Activated CD4-positive, alpha-beta T cell treated with anti-CD3 and anti-CD28 coated beads, Interleukin-2, Interleukin-6, amounts not matched to agents 100 ng/mL and 50 ng/mL, durations not matched to agents 16 hours and 8 hours (primary cell): ENCODE data around the gene FDXACB1.

Source experiments
- DNase-seq: peaks from one replicate; pipeline ENCODE4 v3.0.0-alpha.2; 2020

FDXACB1 gene

DNA sequence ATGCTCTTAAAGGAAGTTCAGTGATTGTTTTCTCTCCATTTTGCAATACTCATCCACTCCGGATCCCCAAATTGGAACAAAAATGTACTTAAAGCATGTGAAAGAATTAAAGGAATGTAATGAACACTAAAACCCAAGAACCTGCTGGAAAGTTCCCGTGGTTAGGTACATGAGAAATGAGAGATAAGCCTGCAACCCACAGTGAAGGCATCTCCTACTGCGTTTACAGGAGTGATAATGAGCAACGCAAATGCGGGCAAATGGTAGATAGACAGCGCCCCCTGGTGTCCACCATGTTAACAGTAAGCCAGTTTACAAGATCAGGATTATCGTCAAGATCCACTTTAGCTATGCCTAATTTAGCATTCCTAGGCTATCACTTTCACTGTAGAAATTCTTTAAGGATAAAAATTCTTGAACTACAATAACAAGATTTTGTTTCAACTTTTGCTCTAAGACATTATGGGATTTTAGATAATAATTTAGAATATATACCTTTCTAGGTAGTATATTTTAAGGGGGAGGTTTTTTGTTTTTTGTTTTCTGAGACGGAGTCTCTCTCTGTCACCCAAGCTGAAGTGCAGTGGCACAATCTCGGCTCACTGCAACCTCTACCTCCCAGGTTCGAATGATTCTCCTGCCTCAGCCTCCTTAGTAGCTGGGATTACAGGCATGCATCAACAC lies 37.5 kb downstream of the FDXACB1 start:
- DNase-seq: peak; percentile 87

DNA sequence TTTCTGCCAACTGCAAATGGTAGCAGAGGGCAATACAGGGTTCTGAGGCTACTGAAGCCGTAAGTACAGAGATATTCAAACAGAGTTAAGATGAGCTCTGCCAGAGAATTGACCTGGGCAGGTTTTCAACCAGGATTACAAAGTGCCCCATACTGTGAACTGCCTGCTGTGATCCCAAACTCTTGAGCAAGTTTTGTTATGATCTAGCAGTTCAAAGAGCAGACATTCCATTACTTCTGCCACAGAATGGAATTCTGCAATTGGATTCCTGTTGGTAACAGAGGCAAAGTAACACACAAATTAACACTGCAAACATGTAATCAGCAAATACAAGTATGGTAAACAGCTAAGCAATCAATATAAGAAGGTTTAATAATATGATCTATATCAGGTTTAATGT lies 38.8 kb downstream of the FDXACB1 start:
- DNase-seq: no peak

DNA sequence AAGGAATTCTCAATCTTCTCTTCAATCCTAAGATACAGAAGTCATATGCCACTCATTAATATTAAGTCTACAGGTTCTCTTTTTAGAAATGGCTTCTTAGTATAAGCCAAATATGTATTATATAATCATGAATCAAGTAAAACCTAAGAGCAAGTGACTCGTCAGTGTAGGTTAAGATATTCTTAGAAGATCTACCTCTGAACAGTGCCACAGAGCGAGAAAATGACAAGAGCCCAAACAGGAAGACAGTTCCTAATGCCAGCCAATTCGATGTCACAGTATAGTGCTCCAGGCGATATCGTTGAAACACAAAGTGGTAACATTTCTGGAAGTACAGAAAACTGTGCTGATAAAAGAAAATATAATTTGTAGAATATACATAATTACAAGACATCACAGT lies 40.9 kb downstream of the FDXACB1 start:
- DNase-seq: no peak

DNA sequence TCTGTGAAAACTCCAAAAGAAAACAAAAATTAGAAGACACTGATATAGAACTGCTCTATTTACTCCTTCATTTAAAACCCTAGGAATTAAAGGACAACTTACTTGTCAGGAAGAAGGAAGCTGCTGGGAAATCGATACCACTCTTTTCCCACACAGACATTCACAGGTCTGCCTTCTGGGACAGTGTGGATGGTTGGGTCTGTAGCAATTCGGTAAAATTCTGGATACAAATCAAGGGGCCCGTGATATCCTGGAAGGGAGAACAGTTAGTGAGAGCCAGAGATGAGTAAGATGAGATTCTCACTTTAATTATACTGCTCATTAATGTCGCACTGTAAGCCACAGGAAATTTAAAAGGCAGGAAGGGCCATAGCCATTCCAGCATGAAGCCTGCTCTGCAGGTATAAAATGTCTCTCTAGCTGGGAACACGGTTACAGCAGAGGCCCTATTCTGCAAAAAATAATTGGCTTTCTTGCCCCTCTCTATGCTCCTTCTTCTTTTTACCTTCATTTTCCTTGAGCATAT lies 41.5 kb downstream of the FDXACB1 start:
- DNase-seq: no peak

DNA sequence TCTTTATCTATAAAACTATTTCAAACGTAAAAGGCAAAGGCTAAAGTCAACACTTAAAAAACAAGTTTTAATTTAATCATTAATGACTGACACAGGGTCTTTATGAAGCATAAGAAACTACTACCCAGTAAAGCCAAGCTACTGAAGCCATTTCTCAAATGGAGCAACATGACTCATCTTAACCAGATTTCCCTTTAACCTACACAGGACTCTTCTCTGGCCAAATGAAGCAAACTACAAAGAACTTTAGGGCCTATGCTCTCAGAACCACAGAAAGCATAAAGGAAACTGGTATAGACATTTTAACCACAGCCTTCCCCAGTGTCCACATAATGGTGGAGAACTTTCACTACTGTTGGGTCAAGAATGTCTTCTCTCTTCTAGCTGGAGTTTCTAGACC lies 42.2 kb downstream of the FDXACB1 start:
- peak; percentile 6 for DNase-seq

DNA sequence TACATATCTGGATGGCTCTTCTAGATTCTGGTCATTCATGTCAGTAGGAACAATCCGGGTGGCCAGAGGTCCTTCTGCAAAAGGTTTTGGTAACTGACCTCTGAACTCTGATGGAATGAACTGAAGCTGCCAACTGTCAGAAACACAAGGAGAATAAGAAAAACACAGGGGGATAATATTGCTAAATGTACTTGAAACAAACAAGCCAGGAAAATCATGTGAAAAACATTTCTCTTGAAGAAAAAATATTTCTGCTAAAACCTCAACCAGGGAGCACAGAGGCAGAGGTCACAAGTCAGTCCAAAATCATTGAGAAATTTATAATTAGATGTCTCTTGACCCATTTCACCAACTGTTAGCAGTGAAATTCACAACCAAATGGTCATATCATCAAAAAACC lies 42.8 kb downstream of the FDXACB1 start:
- DNase-seq: no peak

DNA sequence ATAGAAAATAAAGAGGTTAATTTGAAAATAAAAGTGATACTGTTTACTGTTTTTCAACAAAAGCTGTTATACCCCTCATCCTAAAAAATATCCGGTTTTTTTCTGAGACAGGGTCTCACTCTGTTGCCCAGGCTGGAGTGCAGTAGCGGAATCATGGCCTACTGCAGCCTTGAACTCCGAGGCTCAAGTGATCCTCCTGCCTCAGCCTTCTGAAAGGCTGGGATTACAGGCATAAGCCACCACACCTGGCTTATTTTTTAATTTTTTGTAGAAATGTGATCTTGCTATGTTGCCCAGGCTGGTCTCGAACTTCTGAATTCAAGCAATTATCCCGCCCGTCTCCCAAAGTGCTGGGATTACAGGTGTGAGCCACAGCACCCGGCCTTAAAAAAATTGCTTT lies 43.3 kb downstream of the FDXACB1 start:
- no peak for DNase-seq

DNA sequence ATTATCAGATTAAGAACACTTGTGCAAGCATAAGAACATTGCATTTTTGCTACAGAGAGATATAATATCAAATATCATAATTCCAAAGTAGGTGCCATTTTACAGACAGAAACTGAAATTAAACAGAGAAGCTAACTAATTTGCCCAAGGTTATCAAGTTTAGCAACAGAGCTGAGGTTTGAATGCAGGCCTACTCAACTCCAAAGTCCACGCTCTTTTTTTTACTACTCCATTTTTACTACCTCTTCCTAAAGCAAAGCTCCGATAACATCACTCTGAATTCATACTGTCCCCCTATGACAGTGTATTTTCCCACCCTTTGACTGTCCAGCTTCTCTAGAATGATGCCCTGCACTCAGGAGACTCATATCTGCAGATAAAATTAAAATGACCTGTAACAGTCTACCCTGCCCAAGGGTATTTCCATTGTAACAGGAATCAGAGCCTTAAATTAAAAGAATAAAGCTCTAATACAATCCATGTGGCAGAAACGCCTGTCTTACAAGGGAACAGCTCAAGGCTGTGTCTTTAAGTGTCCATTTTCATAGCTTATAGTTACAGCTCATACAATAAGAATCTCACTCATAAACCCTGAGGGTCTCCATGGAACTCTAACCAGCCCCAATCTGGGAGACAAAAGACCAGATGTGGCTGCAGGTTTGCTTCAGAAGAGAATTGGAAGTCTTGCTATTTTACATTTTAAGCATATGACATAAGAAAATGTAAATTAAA lies 44.4 kb downstream of the FDXACB1 start:
- no peak for DNase-seq

DNA sequence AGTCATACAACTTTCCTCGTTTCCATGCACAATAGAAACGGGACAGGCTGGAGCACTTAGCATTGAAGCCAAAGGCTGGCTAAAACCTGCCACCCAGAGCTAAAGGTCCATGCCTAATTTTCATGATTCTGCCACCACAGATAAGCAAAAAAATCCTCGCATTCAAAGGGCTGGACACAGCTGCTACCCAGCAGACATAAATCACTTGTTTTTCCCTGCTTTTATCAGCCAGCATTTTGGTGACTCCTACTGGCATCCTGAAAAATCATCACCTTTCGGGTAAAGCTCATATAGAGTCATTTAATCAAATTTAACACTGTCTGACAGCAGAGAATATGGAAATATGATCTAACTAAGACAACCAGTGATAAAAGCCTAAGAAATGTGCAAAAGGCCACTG lies 45.4 kb downstream of the FDXACB1 start:
- no peak for DNase-seq

DNA sequence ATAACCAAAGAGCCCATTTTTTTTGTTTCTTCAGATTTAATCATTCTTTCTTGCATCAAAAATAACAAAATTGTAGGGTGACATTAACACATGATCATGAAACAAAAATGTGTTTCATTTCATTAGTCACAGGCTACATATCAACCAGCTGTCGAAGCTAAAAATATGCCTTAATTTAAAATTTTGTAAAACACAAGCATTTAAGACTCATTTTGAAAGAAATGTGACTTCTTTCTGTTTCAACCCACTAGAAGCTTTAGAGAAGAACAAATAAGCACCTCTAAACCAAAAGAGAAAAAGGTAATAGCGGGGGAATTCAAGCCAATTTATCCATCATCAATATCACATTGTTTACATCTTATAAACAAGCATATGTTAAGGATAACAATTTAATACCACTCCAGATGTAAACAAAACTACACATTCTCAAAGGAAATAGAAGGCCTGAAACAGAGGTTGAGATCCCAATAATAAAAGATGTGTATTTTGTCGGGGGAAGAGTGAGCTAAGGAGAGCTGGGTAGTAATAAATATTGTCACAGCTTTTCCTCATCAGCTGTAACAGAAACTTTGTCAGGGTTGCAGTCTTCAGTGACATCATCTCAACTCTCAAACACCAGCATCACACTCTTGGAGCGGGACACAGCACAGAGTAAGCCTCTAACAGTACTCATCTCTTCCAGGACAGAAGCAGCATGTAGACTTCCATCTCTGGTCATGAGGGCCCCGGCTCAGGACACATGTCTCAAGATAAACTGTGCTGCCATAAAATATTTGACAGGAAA lies 49.6 kb downstream of the FDXACB1 start:
- peak; percentile 20 for DNase-seq

DNA sequence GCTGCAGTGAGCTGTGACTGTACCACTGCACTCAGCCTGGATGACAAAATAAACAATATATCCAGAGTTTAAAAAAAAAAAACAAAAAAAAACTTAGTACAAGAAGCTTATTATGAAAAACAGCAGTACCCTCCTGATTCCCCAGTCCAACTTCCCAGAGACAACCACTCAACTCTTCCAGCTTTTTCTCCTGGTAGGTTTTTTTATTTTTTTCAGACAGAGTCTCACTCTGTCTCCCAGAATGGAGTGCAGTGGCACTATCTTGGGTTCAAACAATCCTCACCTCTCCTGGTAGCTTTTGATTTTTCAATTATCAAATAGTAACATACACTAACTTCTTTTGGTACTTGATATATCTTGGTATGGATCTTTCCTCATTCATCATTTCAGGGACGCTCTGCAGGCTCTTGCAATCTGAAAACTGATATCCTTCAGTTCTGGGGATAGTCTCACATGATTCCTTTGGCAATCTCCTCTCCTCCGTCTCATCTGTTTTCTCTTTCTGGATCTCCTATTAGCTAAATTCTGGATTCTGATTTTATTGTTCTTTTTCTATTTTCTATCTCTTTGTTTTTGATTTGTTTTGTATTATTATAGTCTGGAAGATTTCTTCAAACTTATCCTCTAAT lies 52.5 kb downstream of the FDXACB1 start:
- no peak for DNase-seq
